ENCODE data around the gene LBR.

GRCh38 chr1:225454733-225455132 lies 26.9 kb upstream of the LBR start:
- TF ChIP-seq POLR2A (IDR thresholded peaks at IDR 0.05) (no peak), CTCF (IDR thresholded peaks at IDR 0.05) (no peak), EP300 (IDR thresholded peaks at IDR 0.05) (no peak)
